ENCODE results near the gene BMERB1. TPM values are rescaled to one million over a fixed set of nuclear protein-coding genes. Genes with fewer than 3 reads are reported as not detected.

The BMERB1 gene
- total RNA-seq, 1 experiment from 2014 or later, result 13.6 TPM

DNA sequence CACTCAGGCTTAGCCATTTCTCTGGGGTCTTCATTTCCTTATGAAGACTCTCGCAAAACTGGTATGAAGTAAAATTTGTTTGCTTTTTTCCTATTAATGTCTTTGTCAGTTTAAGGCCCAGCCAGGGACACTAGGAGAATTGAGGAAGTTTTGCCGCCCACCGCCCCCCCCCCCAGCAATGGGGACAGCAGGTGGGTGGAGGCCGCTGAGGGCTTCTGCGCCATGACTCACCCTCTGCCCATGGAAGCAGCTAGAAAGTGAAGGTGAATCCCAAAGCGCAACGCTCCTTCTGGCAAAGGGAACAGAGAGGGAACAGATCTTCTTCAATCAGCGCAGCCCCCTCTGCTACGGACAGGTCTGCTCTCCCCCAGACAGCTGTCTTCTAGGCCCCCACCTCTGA, 158.8 kb downstream of the BMERB1 start (continued):
- TF ChIP-seq, protein P1, sequence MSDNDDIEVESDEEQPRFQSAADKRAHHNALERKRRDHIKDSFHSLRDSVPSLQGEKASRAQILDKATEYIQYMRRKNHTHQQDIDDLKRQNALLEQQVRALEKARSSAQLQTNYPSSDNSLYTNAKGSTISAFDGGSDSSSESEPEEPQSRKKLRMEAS (CRISPR knock-in tag; IDR thresholded peaks at IDR 0.05), result no peak

DNA sequence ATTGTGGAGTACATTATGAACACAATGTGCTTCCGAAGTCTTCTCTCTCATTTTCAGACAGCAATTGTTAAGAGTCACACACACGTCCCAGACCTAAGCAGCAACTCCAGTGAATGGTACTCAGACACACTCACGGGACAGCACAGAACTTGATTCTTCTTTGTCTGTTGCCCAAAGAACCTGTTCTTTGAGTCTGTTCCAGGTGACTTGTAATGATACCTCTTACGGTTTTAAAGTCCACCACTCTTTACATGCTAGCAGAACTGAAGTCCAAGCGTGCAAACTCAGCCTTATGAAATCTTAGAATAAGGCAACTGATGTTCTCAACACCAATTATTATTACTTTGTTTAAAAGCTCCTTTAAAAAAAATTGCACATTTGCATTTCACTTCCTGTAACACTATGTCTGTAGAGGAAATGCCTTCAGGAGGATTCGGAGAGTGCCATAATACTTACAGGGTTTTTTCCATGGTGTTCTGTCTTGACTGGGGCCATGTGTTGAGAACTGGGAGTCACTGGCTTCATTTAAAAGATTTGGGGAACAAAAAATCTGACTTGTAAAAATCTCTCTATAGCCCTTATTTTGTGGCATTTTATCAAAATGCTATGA, 160.4 kb downstream of the BMERB1 start:
- Mint-ChIP-seq H3K27me3 (ENCODE audit: low read depth) (no peaks in the 10 kb centered on the region), H3K4me1 (no peaks in the 10 kb centered on the region), H3K4me3 (no peak overlapping the region), H3K27ac (peak overlapping the region; percentile 72), H3K36me3 (peaks cover 34% of the 10 kb centered on the region), H3K9me3 (no peaks in the 10 kb centered on the region)
- CTCF ChIA-PET, result no interaction called here
- no peak for DNase-seq (ENCODE audit: low spot score)
- TF ChIP-seq TCF7 (CRISPR knock-in tag; IDR thresholded peaks at IDR 0.05; ENCODE audit: low read depth) (no peak), ZNF138 (CRISPR knock-in tag; conservative IDR thresholded peaks at IDR 0.05) (no peak), FOXK1 (CRISPR knock-in tag; IDR thresholded peaks at IDR 0.05) (no peak)
- TF ChIP-seq, protein P2, sequence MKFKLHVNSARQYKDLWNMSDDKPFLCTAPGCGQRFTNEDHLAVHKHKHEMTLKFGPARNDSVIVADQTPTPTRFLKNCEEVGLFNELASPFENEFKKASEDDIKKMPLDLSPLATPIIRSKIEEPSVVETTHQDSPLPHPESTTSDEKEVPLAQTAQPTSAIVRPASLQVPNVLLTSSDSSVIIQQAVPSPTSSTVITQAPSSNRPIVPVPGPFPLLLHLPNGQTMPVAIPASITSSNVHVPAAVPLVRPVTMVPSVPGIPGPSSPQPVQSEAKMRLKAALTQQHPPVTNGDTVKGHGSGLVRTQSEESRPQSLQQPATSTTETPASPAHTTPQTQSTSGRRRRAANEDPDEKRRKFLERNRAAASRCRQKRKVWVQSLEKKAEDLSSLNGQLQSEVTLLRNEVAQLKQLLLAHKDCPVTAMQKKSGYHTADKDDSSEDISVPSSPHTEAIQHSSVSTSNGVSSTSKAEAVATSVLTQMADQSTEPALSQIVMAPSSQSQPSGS (CRISPR knock-in tag; IDR thresholded peaks at IDR 0.05; ENCODE audit: borderline replicate concordance, low read depth), result no peak
- TF ChIP-seq, protein P3, sequence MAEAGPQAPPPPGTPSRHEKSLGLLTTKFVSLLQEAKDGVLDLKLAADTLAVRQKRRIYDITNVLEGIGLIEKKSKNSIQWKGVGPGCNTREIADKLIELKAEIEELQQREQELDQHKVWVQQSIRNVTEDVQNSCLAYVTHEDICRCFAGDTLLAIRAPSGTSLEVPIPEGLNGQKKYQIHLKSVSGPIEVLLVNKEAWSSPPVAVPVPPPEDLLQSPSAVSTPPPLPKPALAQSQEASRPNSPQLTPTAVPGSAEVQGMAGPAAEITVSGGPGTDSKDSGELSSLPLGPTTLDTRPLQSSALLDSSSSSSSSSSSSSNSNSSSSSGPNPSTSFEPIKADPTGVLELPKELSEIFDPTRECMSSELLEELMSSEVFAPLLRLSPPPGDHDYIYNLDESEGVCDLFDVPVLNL (CRISPR knock-in tag; IDR thresholded peaks at IDR 0.05; ENCODE audit: borderline replicate concordance, low read depth), result no peak
- POLR2A ChIA-PET, result no interaction called here
- no peak for ATAC-seq

DNA sequence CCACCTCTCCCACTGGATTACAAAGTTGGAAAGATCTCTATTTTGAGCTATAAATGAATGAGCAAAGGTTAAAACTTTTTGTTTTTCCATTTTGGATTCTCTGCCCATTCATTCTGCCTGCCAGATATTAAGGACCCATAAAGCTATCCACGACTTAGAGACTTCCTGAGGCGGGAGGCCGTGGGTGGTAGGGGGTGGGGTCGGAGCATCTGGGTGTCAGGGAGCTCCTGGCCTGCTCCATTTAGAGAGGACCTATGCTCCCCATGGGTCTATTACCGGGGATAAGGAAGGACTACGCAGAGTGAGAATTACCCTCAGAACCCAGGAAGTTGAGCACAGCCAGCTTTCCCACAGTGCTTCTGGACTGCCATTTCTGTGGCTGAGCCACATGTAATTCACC, 162.7 kb downstream of the BMERB1 start:
- Mint-ChIP-seq H3K4me1 (peaks cover 8% of the 10 kb centered on the region), H3K36me3 (peaks cover 56% of the 10 kb centered on the region), H3K9me3 (no peaks in the 10 kb centered on the region), H3K27me3 (ENCODE audit: low read depth) (no peaks in the 10 kb centered on the region), H3K27ac (no peak overlapping the region), H3K4me3 (no peak overlapping the region)
- ChIA-PET POLR2A (no interaction called here), CTCF (interaction anchor here (0.5 kb wide), 1 partner anchor 55 kb away, joined by 3 read pairs; no protein-coding TSS in a partner anchor)
- ATAC-seq (no peak), DNase-seq (ENCODE audit: low spot score) (no peak)
- TF ChIP-seq CREM (CRISPR knock-in tag; IDR thresholded peaks at IDR 0.05), result no peak
- TF ChIP-seq, protein P1 (CRISPR knock-in tag; IDR thresholded peaks at IDR 0.05), result no peak
- TF ChIP-seq, protein P4, sequence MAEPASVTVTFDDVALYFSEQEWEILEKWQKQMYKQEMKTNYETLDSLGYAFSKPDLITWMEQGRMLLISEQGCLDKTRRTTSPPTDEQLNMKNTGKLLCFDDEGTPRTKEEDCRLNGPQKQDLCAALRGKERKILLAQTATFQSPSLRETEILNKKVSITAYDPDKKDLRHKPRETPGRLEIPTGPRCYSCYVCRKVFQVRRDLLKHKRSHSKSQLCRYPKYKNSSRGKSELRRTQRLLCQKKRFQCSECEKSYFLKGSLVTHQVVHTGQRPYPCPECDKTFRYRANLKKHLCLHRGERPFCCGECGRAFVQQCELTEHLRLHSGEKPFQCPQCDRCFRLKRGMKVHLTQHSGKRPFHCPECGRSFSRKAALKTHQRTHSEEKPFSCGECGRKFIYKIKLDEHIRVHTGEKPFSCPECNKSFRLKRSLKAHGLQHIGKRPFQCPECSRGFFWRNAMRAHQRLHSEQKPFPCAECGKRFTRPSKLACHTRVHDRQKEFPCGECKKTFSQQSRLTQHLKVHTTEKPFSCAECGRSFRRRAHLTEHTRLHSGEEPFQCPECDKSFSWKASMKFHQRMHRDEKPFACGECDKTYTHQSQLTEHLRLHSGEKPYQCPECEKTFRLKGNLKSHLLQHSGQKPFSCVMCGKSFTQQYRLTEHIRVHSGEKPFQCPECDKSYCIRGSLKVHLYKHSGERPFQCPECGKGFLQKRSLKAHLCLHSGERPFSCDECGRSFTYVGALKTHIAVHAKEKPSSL (CRISPR knock-in tag; conservative IDR thresholded peaks at IDR 0.05), result no peak
- TF ChIP-seq NFATC4 (CRISPR knock-in tag; IDR thresholded peaks at IDR 0.05), result no peak
- TF ChIP-seq ZNF138 (CRISPR knock-in tag; conservative IDR thresholded peaks at IDR 0.05), result no peak
- TF ChIP-seq FOXJ3 (CRISPR knock-in tag; IDR thresholded peaks at IDR 0.05; ENCODE audit: borderline replicate concordance), result no peak
- TF ChIP-seq, protein P5, sequence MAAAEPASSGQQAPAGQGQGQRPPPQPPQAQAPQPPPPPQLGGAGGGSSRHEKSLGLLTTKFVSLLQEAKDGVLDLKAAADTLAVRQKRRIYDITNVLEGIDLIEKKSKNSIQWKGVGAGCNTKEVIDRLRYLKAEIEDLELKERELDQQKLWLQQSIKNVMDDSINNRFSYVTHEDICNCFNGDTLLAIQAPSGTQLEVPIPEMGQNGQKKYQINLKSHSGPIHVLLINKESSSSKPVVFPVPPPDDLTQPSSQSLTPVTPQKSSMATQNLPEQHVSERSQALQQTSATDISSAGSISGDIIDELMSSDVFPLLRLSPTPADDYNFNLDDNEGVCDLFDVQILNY (CRISPR knock-in tag; IDR thresholded peaks at IDR 0.05), result no peak
- TF ChIP-seq ZNF416 (CRISPR knock-in tag; IDR thresholded peaks at IDR 0.05), result no peak
- TF ChIP-seq OVOL2 (CRISPR knock-in tag; IDR thresholded peaks at IDR 0.05; ENCODE audit: borderline replicate concordance), result no peak
- TF ChIP-seq, protein P6, sequence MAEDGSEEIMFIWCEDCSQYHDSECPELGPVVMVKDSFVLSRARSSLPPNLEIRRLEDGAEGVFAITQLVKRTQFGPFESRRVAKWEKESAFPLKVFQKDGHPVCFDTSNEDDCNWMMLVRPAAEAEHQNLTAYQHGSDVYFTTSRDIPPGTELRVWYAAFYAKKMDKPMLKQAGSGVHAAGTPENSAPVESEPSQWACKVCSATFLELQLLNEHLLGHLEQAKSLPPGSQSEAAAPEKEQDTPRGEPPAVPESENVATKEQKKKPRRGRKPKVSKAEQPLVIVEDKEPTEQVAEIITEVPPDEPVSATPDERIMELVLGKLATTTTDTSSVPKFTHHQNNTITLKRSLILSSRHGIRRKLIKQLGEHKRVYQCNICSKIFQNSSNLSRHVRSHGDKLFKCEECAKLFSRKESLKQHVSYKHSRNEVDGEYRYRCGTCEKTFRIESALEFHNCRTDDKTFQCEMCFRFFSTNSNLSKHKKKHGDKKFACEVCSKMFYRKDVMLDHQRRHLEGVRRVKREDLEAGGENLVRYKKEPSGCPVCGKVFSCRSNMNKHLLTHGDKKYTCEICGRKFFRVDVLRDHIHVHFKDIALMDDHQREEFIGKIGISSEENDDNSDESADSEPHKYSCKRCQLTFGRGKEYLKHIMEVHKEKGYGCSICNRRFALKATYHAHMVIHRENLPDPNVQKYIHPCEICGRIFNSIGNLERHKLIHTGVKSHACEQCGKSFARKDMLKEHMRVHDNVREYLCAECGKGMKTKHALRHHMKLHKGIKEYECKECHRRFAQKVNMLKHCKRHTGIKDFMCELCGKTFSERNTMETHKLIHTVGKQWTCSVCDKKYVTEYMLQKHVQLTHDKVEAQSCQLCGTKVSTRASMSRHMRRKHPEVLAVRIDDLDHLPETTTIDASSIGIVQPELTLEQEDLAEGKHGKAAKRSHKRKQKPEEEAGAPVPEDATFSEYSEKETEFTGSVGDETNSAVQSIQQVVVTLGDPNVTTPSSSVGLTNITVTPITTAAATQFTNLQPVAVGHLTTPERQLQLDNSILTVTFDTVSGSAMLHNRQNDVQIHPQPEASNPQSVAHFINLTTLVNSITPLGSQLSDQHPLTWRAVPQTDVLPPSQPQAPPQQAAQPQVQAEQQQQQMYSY (CRISPR knock-in tag; IDR thresholded peaks at IDR 0.05), result no peak
- TF ChIP-seq, protein P7, sequence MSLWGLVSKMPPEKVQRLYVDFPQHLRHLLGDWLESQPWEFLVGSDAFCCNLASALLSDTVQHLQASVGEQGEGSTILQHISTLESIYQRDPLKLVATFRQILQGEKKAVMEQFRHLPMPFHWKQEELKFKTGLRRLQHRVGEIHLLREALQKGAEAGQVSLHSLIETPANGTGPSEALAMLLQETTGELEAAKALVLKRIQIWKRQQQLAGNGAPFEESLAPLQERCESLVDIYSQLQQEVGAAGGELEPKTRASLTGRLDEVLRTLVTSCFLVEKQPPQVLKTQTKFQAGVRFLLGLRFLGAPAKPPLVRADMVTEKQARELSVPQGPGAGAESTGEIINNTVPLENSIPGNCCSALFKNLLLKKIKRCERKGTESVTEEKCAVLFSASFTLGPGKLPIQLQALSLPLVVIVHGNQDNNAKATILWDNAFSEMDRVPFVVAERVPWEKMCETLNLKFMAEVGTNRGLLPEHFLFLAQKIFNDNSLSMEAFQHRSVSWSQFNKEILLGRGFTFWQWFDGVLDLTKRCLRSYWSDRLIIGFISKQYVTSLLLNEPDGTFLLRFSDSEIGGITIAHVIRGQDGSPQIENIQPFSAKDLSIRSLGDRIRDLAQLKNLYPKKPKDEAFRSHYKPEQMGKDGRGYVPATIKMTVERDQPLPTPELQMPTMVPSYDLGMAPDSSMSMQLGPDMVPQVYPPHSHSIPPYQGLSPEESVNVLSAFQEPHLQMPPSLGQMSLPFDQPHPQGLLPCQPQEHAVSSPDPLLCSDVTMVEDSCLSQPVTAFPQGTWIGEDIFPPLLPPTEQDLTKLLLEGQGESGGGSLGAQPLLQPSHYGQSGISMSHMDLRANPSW (CRISPR knock-in tag; conservative IDR thresholded peaks at IDR 0.05; ENCODE audit: low read depth), result no peak
- no peak for TF ChIP-seq JAZF1 (CRISPR knock-in tag; IDR thresholded peaks at IDR 0.05)
- TF ChIP-seq, protein P8, sequence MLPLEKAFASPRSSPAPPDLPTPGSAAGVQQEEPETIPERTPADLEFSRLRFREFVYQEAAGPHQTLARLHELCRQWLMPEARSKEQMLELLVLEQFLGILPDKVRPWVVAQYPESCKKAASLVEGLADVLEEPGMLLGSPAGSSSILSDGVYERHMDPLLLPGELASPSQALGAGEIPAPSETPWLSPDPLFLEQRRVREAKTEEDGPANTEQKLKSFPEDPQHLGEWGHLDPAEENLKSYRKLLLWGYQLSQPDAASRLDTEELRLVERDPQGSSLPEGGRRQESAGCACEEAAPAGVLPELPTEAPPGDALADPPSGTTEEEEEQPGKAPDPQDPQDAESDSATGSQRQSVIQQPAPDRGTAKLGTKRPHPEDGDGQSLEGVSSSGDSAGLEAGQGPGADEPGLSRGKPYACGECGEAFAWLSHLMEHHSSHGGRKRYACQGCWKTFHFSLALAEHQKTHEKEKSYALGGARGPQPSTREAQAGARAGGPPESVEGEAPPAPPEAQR (CRISPR knock-in tag; IDR thresholded peaks at IDR 0.05), result no peak
- TF ChIP-seq RORB (CRISPR knock-in tag; IDR thresholded peaks at IDR 0.05), result no peak
